H1 (cell line): ENCODE measurements around the gene GALNT2. TPM values are rescaled to one million over a fixed set of nuclear protein-coding genes. Genes with fewer than 3 reads are reported as not detected.

Source experiments
- CTCF ChIA-PET: fragments of 300-600 bp; sonication (Branson Sonifier 250); formaldehyde crosslinking; loops from one replicate; lab custom pipeline; 2021; ENCODE audit not compliant: partially characterized antibody; lab: Charles Lee
- POLR2A ChIA-PET: fragments of 300-600 bp; sonication (Branson Sonifier 250); formaldehyde crosslinking; loops from one replicate; lab custom pipeline; 2021; ENCODE audit warnings: inconsistent platforms; ENCODE audit not compliant: partially characterized antibody; lab: Charles Lee
- DNase-seq, 2 experiments: peaks; one replicate each; pipeline versions ENCODE4 v3.0.0 to v3.0.0-alpha.2; 2010 to 2022; ENCODE audit warnings: low spot score in 2 of 2, low read depth in 1 of 2, mixed read lengths in 1 of 2
- FAIRE-seq: peaks from 2 replicates; lab custom pipeline; 2011; peaks lifted over from hg19 to GRCh38; lab: Jason Lieb, UNC
- H2AFZ ChIP-seq: 2 replicates; pipeline ENCODE4 v1.8.1; 2012; ENCODE audit warnings: low read length, inconsistent platforms
- H2AK5ac ChIP-seq: 2 replicates; pipeline ENCODE4 v1.6.1; 2013; ENCODE audit warnings: low read depth, low read length
- H2BK120ac ChIP-seq: replicated peaks from 2 replicates; pipeline ENCODE3; 2013; ENCODE audit warnings: low read depth, low read length, inconsistent platforms
- H2BK12ac ChIP-seq: 2 replicates; pipeline ENCODE4 v1.6.1; 2013; ENCODE audit warnings: low read depth, low read length
- H2BK15ac ChIP-seq: 2 replicates; pipeline ENCODE4 v1.6.1; 2013; ENCODE audit warnings: low read length
- H2BK20ac ChIP-seq: 2 replicates; pipeline ENCODE4 v1.6.1; 2013; ENCODE audit warnings: low read length
- H2BK5ac ChIP-seq: 2 replicates; pipeline ENCODE4 v1.6.1; 2013; ENCODE audit warnings: low read depth, low read length
- H3K14ac ChIP-seq: 2 replicates; pipeline ENCODE4 v1.6.1; 2013; ENCODE audit warnings: inconsistent platforms; ENCODE audit not compliant: insufficient read length
- H3K18ac ChIP-seq: 2 replicates; pipeline ENCODE4 v1.6.1; 2013; ENCODE audit warnings: low read length; ENCODE audit errors: extremely low read depth
- H3K23ac ChIP-seq: 2 replicates; pipeline ENCODE4 v1.6.1; 2013; ENCODE audit warnings: inconsistent platforms; ENCODE audit not compliant: insufficient read length
- H3K23me2 ChIP-seq: 2 replicates; pipeline ENCODE4 v1.6.1; 2013; ENCODE audit warnings: low read depth, low read length
- H3K27ac ChIP-seq: 2 replicates; pipeline ENCODE4 v1.6.1; 2011; ENCODE audit warnings: low read depth, low read length, inconsistent platforms
- H3K27me3 ChIP-seq, 4 experiments: replicated peaks in 1 of 4; 1 replicate in 1 of 4; 2 replicates in 3 of 4; pipeline versions ENCODE4 v1.6.1 to v1.8.1; 2011 to 2013; ENCODE audit warnings: low read length in 3 of 4, mild to moderate bottlenecking in 3 of 4, inconsistent platforms in 2 of 4, mixed read lengths in 2 of 4, moderate library complexity in 1 of 4; ENCODE audit not compliant: control insufficient read depth in 3 of 4, insufficient read depth in 3 of 4; ENCODE audit errors: extremely low read depth in 1 of 4
- H3K36me3 ChIP-seq, 4 experiments: 2 replicates each; pipeline versions ENCODE4 v1.6.1 to v1.8.1; 2011 to 2013; ENCODE audit warnings: mild to moderate bottlenecking in 4 of 4, low read length in 3 of 4, moderate library complexity in 2 of 4, control low read depth in 1 of 4, inconsistent platforms in 1 of 4; ENCODE audit not compliant: insufficient read depth in 4 of 4, control insufficient read depth in 2 of 4
- H3K4ac ChIP-seq: replicated peaks from 2 replicates; pipeline ENCODE3; 2013; ENCODE audit warnings: low read length, low read depth, mixed read lengths, inconsistent platforms; ENCODE audit not compliant: insufficient read length
- H3K4me1 ChIP-seq, 4 experiments: replicated peaks in 1 of 4; 1 replicate in 1 of 4; 2 replicates in 3 of 4; pipeline versions ENCODE4 v1.6.1 to v1.8.1; 2011 to 2013; ENCODE audit warnings: low read length in 3 of 4, inconsistent platforms in 2 of 4, mixed read lengths in 1 of 4; ENCODE audit not compliant: insufficient read depth in 4 of 4, control insufficient read depth in 3 of 4
- H3K4me2 ChIP-seq, 2 experiments: 2 replicates each; pipeline versions ENCODE4 v1.6.1 to v1.8.1; 2011 to 2013; ENCODE audit warnings: low read depth in 2 of 2, low read length in 2 of 2, control low read depth in 1 of 2, inconsistent platforms in 1 of 2, mild to moderate bottlenecking in 1 of 2; ENCODE audit not compliant: insufficient read depth in 1 of 2
- H3K4me3 ChIP-seq, 4 experiments: fragments of 200-600, 300-600 bp in 1 of 4; sonication (generic), shearing (Covaris generic), sonication (Bioruptor Twin) in 1 of 4; 2 replicates each; pipeline versions ENCODE4 v1.5.1 to v1.8.1; 2011 to 2016; ENCODE audit warnings: low read length in 4 of 4, low read depth in 3 of 4, control low read depth in 2 of 4, inconsistent platforms in 2 of 4, mild to moderate bottlenecking in 2 of 4, mixed read lengths in 1 of 4, moderate library complexity in 1 of 4; ENCODE audit not compliant: insufficient read depth in 2 of 4; ENCODE audit errors: extremely low read depth in 1 of 4
- H3K56ac ChIP-seq: replicated peaks from 2 replicates; pipeline ENCODE3; 2013; ENCODE audit warnings: low read depth, mild to moderate bottlenecking, mixed read lengths, low read length, inconsistent platforms; ENCODE audit not compliant: insufficient read length
- H3K79me1 ChIP-seq: 2 replicates; pipeline ENCODE4 v1.6.1; 2013; ENCODE audit warnings: low read depth, low read length, control low read depth
- H3K79me2 ChIP-seq, 2 experiments: 2 replicates each; pipeline versions ENCODE4 v1.6.1 to v1.8.1; 2012 to 2013; ENCODE audit warnings: low read length in 2 of 2, mild to moderate bottlenecking in 2 of 2, inconsistent platforms in 1 of 2; ENCODE audit not compliant: insufficient read depth in 2 of 2, control insufficient read depth in 1 of 2
- H3K9ac ChIP-seq, 4 experiments: replicated peaks in 1 of 4; 1 replicate in 1 of 4; 2 replicates in 3 of 4; pipeline versions ENCODE4 v1.6.1 to v1.8.1; 2011 to 2013; ENCODE audit warnings: low read depth in 3 of 4, low read length in 3 of 4, control low read depth in 2 of 4, mild to moderate bottlenecking in 2 of 4, moderate library complexity in 2 of 4, inconsistent platforms in 1 of 4; ENCODE audit errors: extremely low read depth in 1 of 4
- H3K9me3 ChIP-seq, 2 experiments: 2 replicates each; pipeline versions ENCODE4 v1.6.1 to v1.8.1; 2012 to 2013; ENCODE audit warnings: mild to moderate bottlenecking in 2 of 2, moderate library complexity in 2 of 2, control low read depth in 1 of 2, inconsistent platforms in 1 of 2, low read depth in 1 of 2, low read length in 1 of 2, mixed read lengths in 1 of 2; ENCODE audit not compliant: insufficient read depth in 2 of 2
- H4K20me1 ChIP-seq, 2 experiments: replicated peaks in 1 of 2; 2 replicates each; pipeline versions ENCODE3 to v1.8.1; 2011 to 2013; ENCODE audit warnings: inconsistent platforms in 2 of 2, low read length in 2 of 2, mild to moderate bottlenecking in 1 of 2; ENCODE audit not compliant: insufficient read depth in 2 of 2, control insufficient read depth in 1 of 2
- H4K5ac ChIP-seq: 2 replicates; pipeline ENCODE4 v1.6.1; 2013; ENCODE audit warnings: low read length, low read depth, mixed read lengths, inconsistent platforms; ENCODE audit not compliant: insufficient read length
- H4K8ac ChIP-seq: 2 replicates; pipeline ENCODE4 v1.8.0; 2013; ENCODE audit warnings: mild to moderate bottlenecking, moderate library complexity, low read length, inconsistent platforms; ENCODE audit not compliant: insufficient read depth; ENCODE audit errors: extremely low read depth
- H4K91ac ChIP-seq: replicated peaks from 2 replicates; pipeline ENCODE3; 2013; ENCODE audit warnings: low read length, mixed read lengths, inconsistent platforms; ENCODE audit not compliant: insufficient read length
- KDM5A ChIP-seq: fragments of 200-600 bp; IDR thresholded peaks from 2 replicates; pipeline ENCODE4 v1.7.1; 2012; ENCODE audit warnings: mild to moderate bottlenecking, low read length, inconsistent platforms, mixed read lengths
- WGBS, 2 experiments: shearing (Covaris generic) in 1 of 2; methylation state at CpG; one replicate each; pipeline versions ENCODE4 v1.1.6 to v1.1.7; 2013 to 2015; ENCODE audit warnings: low lambda C conversion rate in 2 of 2, mixed read lengths in 2 of 2, inconsistent platforms in 1 of 2, low coverage in 1 of 2, missing lambda C conversion rate in 1 of 2; ENCODE audit not compliant: insufficient replicate concordance in 2 of 2, insufficient coverage in 1 of 2, insufficient read length in 1 of 2; ENCODE audit errors: extremely low coverage in 1 of 2, missing lambda C conversion rate in 1 of 2; 5-methylcytosine and 5-hydroxymethylcytosine counted together
- polyA plus RNA-seq, 7 experiments: library from polyadenylated mRNA; depleted of rRNA in 3 of 7; stranded (reverse) in 5 of 7; unstranded in 2 of 7; fragments of >200 nt in 5 of 7; fragments of 200-250 nt in 2 of 7; gene quantifications; 1 replicate in 5 of 7; 2 replicates in 1 of 7; 4 replicates in 1 of 7; pipeline versions ENCODE4 v1.2.1 to v1.2.3, GENCODE V29; 2011 to 2013; ENCODE audit warnings: missing spikeins in 2 of 7, mixed read lengths in 2 of 7
- total RNA-seq: library from RNA; stranded (reverse); fragmentation: NEBNext Ultra II Directional; extraction: Animal tissue kit (Norgen Biotek cat#: 25700); gene quantifications from 2 replicates; pipeline ENCODE4 v1.2.1, GENCODE V29; 2021

GALNT2 gene
- total and polyA plus RNA-seq, 2 of the 8 experiments (the other 6 are each of a cell fraction or from before 2014, with no cell fraction given): 34.5 to 75.3 TPM

- Histone ChIP-seq H3K23ac (no peak overlapping the region), H3K27ac (no peak overlapping the region), H3K18ac (no peak overlapping the region), H4K91ac (no peak overlapping the region), H2BK120ac (no peak overlapping the region), H3K23me2 (no peaks in the 10 kb centered on the region), H3K36me3 (no peaks in the 10 kb centered on the region), H3K4me2 (no peak overlapping the region), H3K4me3 (no peak overlapping the region), H3K56ac (no peak overlapping the region), H3K14ac (no peak overlapping the region), H3K9me3 (no peaks in the 10 kb centered on the region), H2AK5ac (no peak overlapping the region), H3K4me1 (peaks cover 7 to 15% (median 9%) of the 10 kb centered on the region in 4 experiments), H2BK20ac (no peak overlapping the region), H3K79me2 (peaks cover 7 to 82% of the 10 kb centered on the region in 2 experiments; a peak in 3 of 4 replicates), H4K8ac (no peak overlapping the region), H3K9ac (no peak overlapping the region), H2AFZ (no peak overlapping the region), H2BK5ac (no peak overlapping the region), H3K79me1 (peaks cover 10% of the 10 kb centered on the region; the same call in 1 of the 2 replicates), H2BK12ac (no peak overlapping the region), H3K27me3 (no peaks in the 10 kb centered on the region; a peak in 1 of 7 replicates), H4K5ac (no peak overlapping the region), H4K20me1 (peaks cover 0 to 6% of the 10 kb centered on the region in 2 experiments), H2BK15ac (no peak overlapping the region), H3K4ac (no peak overlapping the region)
- ChIA-PET CTCF (interaction anchor here (1.1 to 5.7 kb wide), 11 partner anchors 10 to 180 kb away, joined by 3 to 79 read pairs (median 5); no protein-coding TSS in a partner anchor), POLR2A (no interaction called here)
- TF ChIP-seq KDM5A: no peak
- FAIRE-seq (no peak), DNase-seq (no peak)
- 88% methylated on average over 4 of the region's 4 CpGs; no CpG with 5 or more reads in 1 of the 2 experiments for WGBS, 2 experiments
These were observed 54.9 kb downstream of the GALNT2 start for GRCh38 chr1:230121950-230122349.
